NCI-H510A (cell line): ENCODE data around the gene HACL1.
A peak's percentile ranks its signal among the peaks of the same experiment; 100 is the strongest.
"Not testable (repeated sequence)": the region's sequence is repeated elsewhere in the genome, so short reads cannot be mapped to it uniquely, and the experiment has no call there.

Source experiments
- DNase-seq: peaks from one replicate; lab custom pipeline; 2025; lab: John Stamatoyannopoulos, UW

Gene HACL1

GRCh38 chr3:15629860-15630597 is 28.7 kb upstream of the HACL1 start:
- peak; percentile 28 for DNase-seq

GRCh38 chr3:15628967-15629366 is 27.6 kb upstream of the HACL1 start:
- no peak for DNase-seq

- DNase-seq: no peak
These were observed 22.4 kb upstream of the HACL1 start for GRCh38 chr3:15623535-15624440.

- DNase-seq: not testable (repeated sequence)
These were observed 18.5 kb upstream of the HACL1 start for GRCh38 chr3:15619659-15620464.

DNA sequence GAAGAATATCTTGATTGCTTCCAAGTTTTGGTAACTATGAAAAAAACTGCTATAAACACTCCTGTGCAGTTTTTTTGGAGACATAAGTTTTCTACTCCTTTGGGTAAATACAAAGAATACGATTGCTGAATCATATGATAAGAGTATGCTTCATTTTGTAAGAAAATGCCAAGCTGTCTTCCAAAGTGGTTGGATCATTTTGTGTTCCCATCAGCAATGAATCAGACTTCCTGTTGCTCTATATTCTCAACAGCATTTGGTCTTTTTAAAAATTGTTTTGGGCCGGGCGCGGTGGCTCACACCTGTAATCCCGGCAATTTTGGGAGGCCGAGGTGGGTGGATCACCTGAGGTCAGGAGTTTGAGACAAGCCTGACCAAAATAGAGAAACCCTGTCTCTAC is 14.7 kb upstream of the HACL1 start:
- DNase-seq: no peak

DNA sequence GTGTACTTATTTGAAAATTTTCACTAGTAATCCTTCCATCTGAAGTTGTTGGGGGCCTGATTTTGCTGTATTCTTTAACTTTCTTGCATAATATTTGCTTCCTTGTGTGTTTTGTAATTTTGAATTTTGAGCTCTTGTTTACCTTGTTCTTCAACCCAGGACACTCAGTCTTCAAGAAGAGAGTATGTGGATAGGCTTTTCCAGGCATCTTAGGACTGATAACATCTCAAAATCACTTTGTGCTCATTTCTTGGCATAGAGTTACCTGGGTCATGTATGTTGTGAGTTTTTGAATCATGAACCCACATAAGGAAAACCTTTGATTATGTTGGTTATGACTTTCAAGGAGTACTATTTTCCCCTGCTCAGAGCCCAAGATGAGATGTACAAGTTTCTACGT is 13.6 kb upstream of the HACL1 start:
- no peak for DNase-seq

- no peak for DNase-seq
These were observed 10.6 kb upstream of the HACL1 start for GRCh38 chr3:15612001-15612400.

GRCh38 chr3:15611018-15611417 is 9.6 kb upstream of the HACL1 start:
- DNase-seq: no peak

- no peak for DNase-seq
These were observed 8.9 kb upstream of the HACL1 start for GRCh38 chr3:15610082-15610759.

- DNase-seq: no peak
These were observed 5.1 kb upstream of the HACL1 start for GRCh38 chr3:15606434-15606891.

GRCh38 chr3:15604584-15604983 is 3.2 kb upstream of the HACL1 start:
- not testable (repeated sequence) for DNase-seq

DNA sequence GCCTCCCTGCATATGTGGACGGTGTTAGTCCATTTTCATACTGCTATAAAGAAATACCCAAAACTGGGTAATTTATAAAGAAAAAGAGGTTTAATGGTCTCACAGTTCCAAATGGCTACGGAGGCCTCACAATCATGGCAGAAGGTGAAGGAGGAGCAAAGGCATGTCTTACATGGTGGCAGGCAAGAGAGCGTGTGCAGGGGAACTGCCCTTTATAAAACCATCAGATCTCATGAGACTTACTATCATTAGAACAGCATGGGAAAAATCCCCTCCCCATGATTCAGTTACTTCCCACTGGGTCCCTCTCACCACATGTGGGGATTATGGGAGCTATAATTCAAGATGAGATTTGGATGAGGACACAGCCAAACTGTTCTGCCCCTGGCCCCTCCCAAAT is 1.4 kb upstream of the HACL1 start:
- not testable (repeated sequence) for DNase-seq

DNA sequence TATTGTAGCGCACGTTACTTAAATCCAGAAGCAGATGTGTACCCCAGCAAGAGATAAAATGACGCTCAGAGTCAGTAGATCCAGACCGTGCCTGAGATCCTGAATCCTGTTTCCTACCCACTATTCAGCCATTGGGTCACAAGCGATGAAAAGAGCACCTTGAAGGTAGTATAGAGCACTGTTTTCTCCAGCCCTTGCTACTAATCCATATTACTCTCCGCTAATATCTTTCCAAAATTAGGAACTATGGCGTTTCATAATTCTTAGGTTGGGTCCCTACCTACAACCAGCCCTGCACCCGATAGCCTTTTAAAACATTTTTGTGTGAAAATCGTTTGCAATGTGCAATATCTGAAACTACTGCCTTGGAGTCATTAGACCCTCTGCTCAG is 772 bp upstream of the HACL1 start:
- DNase-seq: no peak

DNA sequence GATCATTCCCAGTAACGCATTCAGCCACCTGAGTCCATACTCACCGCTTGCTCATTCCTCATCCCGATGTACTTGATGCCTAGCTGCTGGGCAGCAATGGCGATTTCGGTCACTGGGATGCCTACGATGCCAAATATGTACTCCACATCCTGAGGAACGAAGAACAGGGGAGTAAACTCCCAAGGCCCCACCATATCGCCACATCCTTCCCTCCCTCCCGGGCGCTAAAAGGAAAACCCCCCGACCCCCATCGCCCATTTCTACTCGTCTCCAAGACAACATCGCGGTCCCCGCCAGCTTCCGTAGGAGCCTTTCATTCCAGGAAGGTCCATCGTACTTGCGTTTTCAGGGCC is 347 bp downstream of the HACL1 start:
- no peak for DNase-seq

GRCh38 chr3:15595955-15596354 is 5.4 kb downstream of the HACL1 start:
- no peak for DNase-seq

DNA sequence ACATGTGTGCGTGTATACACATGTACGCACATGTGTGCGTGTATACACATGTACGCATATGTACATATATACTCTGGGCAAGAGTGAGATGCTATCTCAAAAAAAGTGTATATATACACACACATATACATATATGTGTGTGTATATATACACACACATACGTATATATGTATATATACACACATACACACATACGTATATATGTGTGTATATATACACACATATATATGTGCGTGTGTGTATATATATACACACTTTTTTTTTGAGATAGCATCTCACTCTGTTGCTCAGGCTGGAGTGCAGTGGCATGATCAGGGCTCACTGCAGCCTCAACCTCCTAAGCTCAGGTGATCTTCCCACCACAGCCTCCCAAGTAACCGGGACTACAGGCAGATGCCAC is 8.4 kb downstream of the HACL1 start:
- no peak for DNase-seq

DNA sequence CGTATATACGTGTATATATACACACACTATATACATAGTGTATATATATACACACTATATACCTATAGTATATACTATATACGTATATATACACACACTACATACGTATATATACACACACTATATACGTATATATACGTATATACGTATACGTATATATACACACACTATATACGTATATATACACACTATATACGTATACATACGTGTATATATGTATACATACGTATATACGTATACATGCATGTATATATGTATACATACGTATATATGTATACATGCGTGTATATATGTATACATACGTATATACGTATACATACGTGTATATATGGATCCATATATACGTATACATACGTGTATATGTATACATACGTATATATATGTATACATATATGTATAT is 9.4 kb downstream of the HACL1 start:
- DNase-seq: no peak

DNA sequence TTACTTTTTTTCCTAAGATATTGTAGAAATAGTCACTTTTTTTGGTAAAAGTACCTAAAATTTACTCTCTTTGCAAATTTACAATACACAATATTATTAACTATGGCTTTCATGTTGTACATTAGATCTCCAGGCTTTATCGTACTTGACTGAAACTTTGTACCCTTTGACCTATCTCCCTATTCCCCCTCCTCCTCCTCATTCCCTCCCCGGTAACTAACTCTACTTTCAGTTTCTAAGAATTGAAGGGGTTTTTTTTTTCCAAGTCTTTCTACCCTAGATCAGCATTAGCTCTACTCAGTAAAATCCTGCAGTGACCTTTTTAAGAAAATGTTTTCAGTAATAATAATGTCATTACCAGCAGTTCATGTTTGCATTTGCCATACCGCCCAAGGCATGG is 10.1 kb downstream of the HACL1 start:
- no peak for DNase-seq

GRCh38 chr3:15585111-15585845 is 16.1 kb downstream of the HACL1 start:
- DNase-seq: no peak

- DNase-seq: no peak
These were observed 19.6 kb downstream of the HACL1 start for GRCh38 chr3:15581471-15582394.
